GM12865 (cell line): ENCODE data around the gene ZNF878.

Experiments
- DNase-seq: peaks from one replicate; pipeline ENCODE4 v3.0.0; 2010; ENCODE audit warnings: low read depth
- H3K4me3 ChIP-seq: 2 replicates; pipeline ENCODE4 v1.5.1; 2011; ENCODE audit warnings: mild to moderate bottlenecking, low read depth, low read length, control low read depth
- CTCF ChIP-seq: IDR thresholded peaks from 2 replicates; pipeline ENCODE4 v1.5.1; 2011; ENCODE audit warnings: low read length, control low read depth, low read depth, inconsistent platforms; ENCODE audit not compliant: insufficient read depth; ENCODE audit errors: missing control alignments

ZNF878 gene

DNA sequence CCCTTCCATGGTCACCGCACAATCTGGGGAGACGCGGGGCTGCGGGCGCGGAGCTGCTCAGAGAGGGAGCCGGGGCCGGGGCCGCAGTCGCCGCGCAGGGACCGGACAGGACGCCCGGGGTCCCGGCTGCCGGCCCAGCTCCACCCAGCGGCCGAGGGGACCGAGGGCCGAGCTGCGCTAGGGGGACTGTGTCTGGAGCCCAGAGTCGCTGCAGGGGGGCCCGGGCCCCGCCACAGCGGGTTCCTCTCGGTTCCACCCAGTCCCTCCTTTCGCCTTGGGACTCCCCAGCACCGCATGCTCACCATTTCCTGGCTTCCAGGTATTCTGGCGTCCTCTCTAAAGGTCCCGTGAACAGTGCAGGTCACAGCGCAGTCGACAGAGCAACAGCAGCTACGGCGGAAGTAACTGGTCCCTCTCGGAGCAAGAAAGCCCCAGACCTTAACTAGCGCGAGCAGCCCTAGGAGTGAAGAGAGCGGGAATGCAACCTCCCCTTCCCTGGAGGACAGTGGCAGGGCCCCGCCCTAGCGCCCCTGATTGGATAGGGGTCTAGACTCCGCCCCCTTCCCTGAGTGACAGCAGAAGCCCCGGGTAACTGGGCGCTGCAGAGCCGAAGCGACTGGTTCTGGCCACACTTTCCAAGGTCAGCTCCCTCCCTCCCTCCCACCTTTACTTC lies at the start of gene ZNF878:
Gene ZNF878 (minus strand): TSS at position 465 of the 673 bp plus-strand sequence. CDS start 160 bp downstream, at position 305.
- peak; percentile 25 for TF ChIP-seq CTCF
- peak; percentile 92 for DNase-seq
- H3K4me3 ChIP-seq = peak within 1 kb of the TSS; percentile 80

GRCh38 chr19:12098040-12098439 lies 45.3 kb upstream of the ZNF878 start:
- DNase-seq = no peak
- no peak overlapping the region for H3K4me3 ChIP-seq
- no peak for TF ChIP-seq CTCF

DNA sequence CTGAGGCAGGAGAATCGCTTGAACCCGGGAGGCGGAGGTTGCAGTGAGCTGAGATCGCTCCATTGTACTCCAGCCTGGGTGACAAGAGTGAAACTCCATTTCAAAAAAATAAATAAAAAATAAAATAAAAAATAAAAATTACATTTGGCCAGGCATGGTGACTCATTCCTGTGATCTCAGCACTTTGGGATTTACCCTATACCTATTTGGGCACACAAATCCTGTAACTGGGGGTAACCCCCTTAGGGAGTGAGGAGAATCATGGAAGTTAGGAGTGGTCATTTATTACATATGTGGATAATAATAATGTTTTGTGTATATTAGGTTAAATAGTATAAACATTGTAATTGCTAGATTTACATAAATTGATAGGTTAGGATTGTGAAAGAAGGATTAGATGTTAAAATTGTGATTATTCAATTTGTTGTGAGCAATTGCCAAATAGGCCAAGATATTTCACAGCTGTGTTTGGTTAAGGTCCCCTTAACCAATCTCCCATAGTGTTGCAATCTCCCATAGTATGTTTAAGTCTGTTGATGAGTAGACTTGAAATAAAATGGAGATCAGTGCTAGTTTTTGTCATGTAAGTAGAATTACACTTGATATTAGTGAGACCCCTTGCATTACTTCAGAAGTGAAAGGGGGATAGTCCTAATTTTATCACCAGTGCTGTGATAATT lies 42.5 kb upstream of the ZNF878 start:
- no peak for DNase-seq
- TF ChIP-seq CTCF = no peak
- H3K4me3 ChIP-seq = no peak overlapping the region

GRCh38 chr19:12093777-12094176 lies 41.0 kb upstream of the ZNF878 start:
- no peak overlapping the region for H3K4me3 ChIP-seq
- peak; percentile 47 for DNase-seq
- TF ChIP-seq CTCF = no peak

- no peak for DNase-seq
- peak overlapping the region; percentile 90 for H3K4me3 ChIP-seq
- TF ChIP-seq CTCF = no peak
These were observed 40.2 kb upstream of the ZNF878 start for GRCh38 chr19:12092956-12093355.

DNA sequence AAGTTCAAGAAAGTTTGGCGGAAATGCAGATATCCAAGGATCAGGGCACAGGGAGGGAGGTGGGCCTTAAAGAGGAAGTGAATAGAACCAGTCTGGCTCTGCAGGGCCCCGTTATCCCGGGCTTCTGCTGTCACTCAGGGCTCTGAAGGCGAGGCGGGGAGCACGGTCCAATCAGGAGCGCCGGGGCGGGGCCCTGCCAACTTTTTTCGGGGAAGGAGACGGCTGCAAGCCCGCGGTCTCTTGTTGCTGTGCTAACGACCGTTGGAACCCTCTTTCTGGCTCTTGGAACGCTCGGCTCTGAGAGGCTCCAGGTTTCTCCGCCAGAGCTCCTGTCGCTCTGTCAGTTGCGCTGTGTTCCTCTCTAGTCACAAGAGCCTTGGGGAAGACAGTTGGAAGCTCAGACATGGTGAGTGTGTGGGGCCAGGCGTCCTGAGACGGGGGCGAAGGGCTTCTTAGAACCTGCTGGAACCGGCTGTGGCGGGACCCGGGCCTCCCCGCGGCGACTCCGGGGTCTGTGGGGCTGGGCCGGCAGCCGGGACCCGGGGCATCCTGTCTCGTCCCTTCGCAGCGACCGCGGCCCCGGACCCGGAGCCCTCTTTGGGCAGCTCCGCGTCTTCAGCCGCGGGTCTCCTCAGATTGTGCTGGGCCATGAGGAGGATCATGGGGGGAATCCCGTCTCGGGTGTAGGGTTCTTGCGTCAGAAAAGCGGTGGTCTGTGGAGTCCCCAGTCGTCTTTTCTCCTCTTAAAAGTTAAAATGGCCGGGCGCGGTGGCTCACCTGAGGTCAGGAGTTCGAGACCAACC lies 39.5 kb upstream of the ZNF878 start:
- peak; percentile 89 for DNase-seq
- peak overlapping the region; percentile 90 for H3K4me3 ChIP-seq
- no peak for TF ChIP-seq CTCF
